SKM-1 (cell line): ENCODE data around the gene CTSW.
A peak's percentile ranks its signal among the peaks of the same experiment; 100 is the strongest.

Source experiments
- DNase-seq: peaks from one replicate; lab custom pipeline; 2025; ENCODE audit not compliant: unreplicated experiment; lab: John Stamatoyannopoulos, UW

The CTSW gene

DNA sequence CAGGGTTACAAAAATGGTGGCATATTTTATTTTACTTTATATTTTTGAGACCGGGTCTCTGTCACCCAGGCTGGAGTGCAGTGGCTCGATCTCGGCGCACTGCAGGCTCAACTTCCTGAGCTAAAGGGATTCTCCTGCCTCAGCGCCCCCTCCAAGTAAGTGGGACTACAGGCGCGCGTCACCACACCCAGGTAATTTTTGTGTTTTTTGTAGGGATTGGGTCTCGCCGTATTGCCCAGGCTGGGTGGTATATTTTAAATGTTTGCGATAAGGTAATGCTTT is 21.2 kb downstream of the CTSW start:
- DNase-seq = no peak

- no peak for DNase-seq
Observed at GRCh38 chr11:65903068-65903481, 23.4 kb downstream of the CTSW start.

DNA sequence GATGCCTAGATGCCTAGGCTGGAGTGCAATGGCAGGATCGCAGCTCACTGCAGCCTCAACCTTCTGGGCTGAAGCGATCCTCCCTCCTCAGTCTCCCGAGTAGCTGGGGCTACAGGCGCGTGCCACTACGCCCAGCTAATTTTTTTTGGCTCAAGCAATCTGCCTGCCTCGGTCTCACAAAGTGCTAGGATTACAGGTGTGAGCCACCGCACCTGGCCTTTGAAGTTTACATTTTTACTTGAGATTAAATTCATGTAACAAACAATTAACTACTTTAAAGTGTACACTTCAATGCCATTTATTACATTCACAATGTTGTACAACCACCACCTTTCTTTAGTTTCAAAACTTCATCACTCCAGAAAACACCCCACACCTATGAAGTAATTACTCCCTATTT is 24.1 kb downstream of the CTSW start:
- no peak for DNase-seq

- DNase-seq = no peak
Observed at GRCh38 chr11:65906602-65907001, 27.0 kb downstream of the CTSW start.

DNA sequence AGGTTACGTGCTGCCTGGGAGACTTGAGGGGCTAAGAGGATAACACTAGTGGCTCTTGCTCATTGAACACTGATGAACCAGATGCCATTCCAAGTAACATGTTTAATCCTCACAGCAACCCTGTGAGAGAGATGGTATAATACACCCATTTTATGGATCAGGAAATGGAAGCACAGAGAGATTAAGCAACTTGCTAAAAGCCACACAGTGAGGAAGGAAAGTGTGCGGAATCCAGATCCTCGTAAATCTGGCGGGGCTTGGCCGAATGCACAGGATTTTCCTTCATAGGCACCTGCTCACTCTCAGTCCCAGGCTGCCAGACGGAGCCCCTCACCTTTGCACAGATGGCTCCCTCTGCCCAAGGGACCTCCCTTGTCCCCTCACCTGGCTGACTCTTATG is 28.2 kb downstream of the CTSW start:
- DNase-seq = no peak

DNA sequence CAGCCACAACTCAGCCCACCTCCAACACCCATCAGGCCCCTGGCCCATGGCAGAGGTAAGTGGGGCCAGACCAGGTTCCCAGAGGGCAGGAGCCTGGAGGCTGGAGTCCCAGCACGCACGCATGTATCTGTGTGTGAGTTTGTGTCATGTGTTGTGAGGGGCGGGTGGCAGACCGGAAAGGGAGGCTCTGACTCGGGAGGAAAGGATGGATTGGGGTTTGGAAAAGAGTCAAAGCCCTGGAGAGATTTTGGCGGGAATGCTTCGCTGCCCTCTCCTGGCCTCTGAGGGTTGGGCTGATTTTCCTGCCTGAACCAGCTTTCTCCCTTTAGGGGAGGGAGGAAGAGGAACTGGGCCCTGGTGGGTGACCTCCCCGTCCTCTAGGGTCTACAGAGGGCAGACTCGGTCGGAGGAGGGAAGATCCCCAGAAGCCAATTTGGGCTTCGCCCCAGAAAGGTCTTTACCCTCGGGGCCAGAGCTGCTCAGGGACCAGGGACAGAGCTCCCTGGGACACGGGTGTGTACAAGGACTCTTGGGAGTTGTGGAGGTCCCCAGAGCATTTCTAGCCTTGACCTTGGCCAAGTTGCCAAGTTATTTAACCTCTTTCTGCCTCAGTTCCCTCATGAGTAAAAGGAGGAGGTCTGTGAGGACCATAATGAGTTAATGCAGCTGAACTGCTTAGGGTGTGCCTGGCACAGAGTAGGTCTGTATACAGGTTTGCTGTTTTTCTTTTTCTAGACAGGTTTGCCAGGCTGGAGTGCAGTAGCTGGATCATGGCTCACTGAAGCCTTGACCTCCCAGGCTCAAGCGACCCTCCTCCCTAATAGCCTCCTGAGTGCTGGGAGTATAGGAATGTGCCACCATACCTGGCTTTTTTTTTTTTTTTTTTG is 32.3 kb downstream of the CTSW start:
- DNase-seq = no peak

DNA sequence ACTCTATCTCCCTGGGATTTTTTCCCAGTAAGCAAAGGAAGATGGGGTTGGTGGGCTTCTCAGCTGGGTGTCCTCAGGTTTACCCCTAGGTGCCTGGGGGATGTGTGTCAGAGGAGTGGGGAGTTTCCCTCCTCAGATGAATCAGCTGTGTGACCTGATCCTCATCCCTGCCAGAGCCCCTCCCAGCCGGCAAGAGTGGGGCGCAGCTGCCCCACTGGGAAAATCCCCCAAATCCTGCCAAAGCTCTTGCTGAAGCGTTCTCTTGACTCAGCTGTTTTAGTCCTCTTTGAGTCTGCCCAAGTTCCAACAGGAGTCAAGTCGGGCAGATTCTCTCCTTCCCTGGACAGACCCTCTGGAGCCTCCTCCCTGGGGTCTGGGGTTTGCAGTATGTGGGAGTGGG is 33.2 kb downstream of the CTSW start:
- no peak for DNase-seq

DNA sequence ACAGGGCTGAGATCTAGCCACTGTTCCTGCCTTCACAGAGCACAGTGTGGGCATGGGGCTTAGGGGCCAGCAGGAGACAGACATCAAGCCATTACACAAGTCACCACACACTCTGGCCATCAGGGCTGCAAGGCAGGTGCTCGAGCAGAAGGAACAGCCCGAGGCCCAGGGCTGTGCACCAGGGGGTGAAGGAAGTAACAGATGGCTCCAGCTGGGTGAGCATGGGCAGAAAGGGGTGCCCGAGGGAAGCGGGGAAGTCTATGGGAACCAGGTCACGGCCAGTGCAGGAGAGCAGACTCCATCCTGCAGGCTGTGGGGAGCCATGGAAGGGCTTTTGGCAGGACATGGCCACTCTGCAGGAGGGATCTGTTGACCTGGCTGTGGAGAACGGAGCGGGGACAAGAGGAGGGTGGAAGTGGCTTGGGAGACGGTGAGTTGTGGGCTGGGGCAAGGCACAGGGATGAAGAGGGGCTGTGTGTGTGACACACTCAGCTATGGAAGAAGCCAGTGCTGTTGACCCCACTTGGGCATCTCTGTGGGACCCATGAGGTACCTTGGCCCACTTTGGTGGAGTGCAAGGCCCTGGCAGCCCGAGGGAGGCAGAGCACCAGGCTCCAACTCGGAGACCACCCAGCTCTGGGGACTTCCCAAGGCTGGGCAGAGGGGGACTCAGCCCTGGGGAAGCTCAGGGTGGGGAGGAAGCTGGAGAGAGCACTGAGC is 35.6 kb downstream of the CTSW start:
- no peak for DNase-seq

GRCh38 chr11:65915821-65916251 is 36.2 kb downstream of the CTSW start:
- DNase-seq = no peak

DNA sequence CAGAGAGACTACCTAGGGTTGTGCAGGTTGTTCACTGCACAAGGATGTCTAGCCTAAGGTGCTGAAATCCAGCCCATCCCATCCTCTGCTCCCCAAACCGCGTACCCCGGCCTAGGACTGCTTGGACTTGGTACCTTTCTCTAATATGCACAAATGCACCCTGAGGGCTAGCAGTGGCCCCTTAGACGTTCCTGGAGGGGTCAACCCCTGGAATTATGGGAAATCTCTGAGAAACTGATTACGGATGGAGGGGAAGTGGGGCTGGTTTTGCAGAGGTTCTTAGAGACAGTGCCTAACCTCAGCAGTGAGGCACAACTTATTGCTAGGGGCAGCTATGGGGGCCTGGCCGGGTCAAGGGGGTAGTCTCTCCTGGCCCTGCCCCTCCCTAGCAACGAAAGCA is 36.8 kb downstream of the CTSW start:
- no peak for DNase-seq

GRCh38 chr11:65917077-65917433 is 37.4 kb downstream of the CTSW start:
- no peak for DNase-seq

- DNase-seq = no peak
Observed at GRCh38 chr11:65917434-65918210, 38.0 kb downstream of the CTSW start.

- DNase-seq = no peak
Observed at GRCh38 chr11:65918211-65919140, 38.8 kb downstream of the CTSW start, which contains the start of gene C11orf68. TSS of gene C11orf68 (minus strand) at chr11:65919062. CDS start at chr11:65919031, 31 bp downstream.

- peak; percentile 94 for DNase-seq
Observed at GRCh38 chr11:65919141-65919572, 39.5 kb downstream of the CTSW start, which contains the start of gene DRAP1. TSS of gene DRAP1 (plus strand) at chr11:65919426. CDS start at chr11:65919502, 76 bp downstream.

DNA sequence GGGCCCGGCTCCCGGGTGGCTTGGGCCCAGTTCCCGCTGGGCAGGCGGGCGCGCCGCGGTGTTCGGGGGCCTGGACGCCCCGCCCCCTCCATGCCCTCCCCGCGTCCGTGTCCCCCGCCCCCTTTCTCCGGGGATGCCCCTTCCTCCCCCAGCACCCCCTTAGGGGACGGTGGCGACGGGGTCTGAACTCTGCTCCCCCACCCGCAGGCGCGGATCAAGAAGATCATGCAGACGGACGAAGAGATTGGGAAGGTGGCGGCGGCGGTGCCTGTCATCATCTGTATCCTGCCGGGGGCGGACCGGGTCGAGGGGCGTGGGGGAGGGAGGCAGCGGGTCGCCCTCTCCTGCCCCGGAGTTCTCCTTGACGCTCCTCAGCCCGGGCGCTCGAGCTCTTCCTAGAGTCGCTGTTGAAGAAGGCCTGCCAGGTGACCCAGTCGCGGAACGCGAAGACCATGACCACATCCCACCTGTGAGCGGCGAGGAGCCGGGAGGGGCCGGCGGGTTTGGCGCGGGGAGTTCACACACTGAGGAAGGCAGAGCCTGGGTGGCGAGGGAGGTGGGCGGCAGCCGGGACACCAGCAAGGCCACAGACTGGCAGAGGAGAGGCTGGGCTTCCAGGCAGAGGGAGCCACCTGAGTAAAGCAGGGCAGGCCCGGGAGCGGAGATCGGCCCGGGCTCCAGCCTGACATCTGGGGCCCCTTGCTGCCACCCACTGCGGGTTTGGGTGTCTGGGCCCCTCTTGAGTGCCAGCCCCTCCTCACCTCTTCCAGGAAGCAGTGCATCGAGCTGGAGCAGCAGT is 40.1 kb downstream of the CTSW start:
- no peak for DNase-seq

GRCh38 chr11:65920372-65920802 is 40.8 kb downstream of the CTSW start:
- DNase-seq = no peak

DNA sequence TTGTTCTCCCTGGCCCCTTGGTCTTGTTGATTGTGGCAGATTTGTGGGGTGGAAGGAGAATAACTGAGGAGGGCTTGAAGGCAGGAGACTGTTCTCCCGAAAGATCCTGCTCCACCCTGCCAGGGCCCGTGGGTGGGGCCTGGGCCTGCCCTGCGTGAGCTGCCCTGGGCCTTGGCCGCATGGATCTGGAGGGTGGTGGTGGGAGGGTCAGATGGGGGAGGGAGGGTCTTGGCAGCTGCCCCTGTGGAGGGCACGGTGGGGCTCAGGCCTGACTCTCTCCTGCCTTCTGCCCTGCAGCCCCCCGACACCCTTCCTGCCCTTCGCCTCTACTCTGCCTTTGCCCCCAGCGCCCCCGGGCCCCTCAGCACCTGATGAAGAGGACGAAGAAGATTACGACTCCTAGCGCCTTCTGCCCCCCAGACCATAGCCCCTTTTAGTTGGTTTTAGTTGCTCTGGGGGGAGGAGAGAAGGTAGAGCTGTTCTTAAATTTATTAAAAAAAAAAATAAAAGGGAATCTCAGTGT is 41.5 kb downstream of the CTSW start:
- no peak for DNase-seq

DNA sequence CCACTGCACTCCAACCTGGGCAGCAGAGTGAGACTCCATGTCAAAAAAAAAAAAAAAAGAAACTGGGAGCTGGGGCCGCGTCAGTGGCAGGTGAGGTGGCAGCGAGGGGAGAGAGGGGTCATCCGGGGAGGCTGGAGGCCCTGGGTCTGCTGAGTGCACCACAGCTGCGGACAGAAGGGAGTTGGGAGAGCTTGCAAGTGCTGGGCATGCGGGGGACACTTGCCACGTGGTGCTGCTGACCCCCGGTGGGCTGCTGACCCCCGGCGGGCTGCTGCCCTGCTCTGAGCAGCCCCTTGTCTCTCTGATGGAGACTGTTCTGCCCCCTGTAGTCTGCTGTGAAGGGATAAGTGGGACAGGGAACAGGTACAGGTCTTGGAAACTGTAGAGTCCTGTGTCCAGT is 42.2 kb downstream of the CTSW start:
- no peak for DNase-seq

DNA sequence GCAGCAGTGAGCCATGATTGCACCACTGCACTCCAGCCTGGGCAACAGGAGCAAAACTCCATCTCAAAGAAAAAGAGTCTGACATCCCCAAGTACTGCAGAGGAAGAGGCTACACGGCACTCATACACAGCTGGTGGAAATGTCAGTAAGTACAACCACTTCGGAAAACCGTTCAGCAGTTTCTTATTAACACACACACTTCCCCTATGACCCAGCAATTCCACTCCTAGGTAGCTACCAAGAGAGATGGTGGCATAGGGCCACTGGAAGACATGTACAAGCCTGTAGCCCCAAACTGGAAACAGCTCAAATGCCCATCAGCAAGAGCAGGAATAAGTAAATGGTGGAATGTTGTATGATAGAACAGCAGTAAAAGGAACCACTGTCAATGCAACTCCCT is 42.9 kb downstream of the CTSW start:
- DNase-seq = no peak
